Neural cell (in vitro differentiated cells): ENCODE measurements around the gene PHPT1. TPM values are rescaled to one million over a fixed set of nuclear protein-coding genes. Genes with fewer than 3 reads are reported as not detected.

Source experiments
- H2AFZ ChIP-seq: fragments of 200-600, 300-800 bp; sonication (generic), shearing (Covaris generic); 2 replicates; pipeline ENCODE4 v1.6.0; 2014; ENCODE audit warnings: low read depth, mild to moderate bottlenecking, antibody characterized with exemption, low read length, moderate library complexity
- H3F3A ChIP-seq: fragments of 200-600 bp; shearing (Covaris generic); 2 replicates; pipeline ENCODE4 v1.6.1; 2016; ENCODE audit warnings: mild to moderate bottlenecking, moderate library complexity, mixed read lengths, antibody characterized with exemption, low read length; ENCODE audit not compliant: insufficient read depth, poor library complexity, severe bottlenecking
- H3K27ac ChIP-seq: fragments of 200-600, 300-800 bp; sonication (generic), shearing (Covaris generic); 2 replicates; pipeline ENCODE4 v1.5.1; 2014; ENCODE audit warnings: mild to moderate bottlenecking, low read length, moderate library complexity
- H3K27me3 ChIP-seq: fragments of 300-800, 200-600 bp; sonication (generic), shearing (Covaris generic); 2 replicates; pipeline ENCODE4 v1.6.0; 2014; ENCODE audit warnings: mild to moderate bottlenecking, low read depth, low read length, moderate library complexity; ENCODE audit not compliant: insufficient read depth
- H3K36me3 ChIP-seq: fragments of 300-800, 200-600 bp; sonication (generic), shearing (Covaris generic); 2 replicates; pipeline ENCODE4 v1.5.1; 2014; ENCODE audit warnings: mild to moderate bottlenecking, antibody characterized with exemption, low read length, moderate library complexity; ENCODE audit not compliant: insufficient read depth
- H3K4me2 ChIP-seq: fragments of 300-800, 200-600 bp; sonication (generic), shearing (Covaris generic); 2 replicates; pipeline ENCODE4 v1.6.0; 2014; ENCODE audit warnings: mild to moderate bottlenecking, low read length
- H3K4me3 ChIP-seq: fragments of 300-800, 200-600 bp; sonication (generic), shearing (Covaris generic); 2 replicates; pipeline ENCODE4 v1.5.1; 2014; ENCODE audit warnings: mild to moderate bottlenecking, low read length, moderate library complexity
- H3K79me2 ChIP-seq: fragments of 200-600 bp; shearing (Covaris generic); replicated peaks from 2 replicates; pipeline ENCODE4 v1.6.0; 2014; ENCODE audit warnings: mild to moderate bottlenecking, low read length, moderate library complexity; ENCODE audit not compliant: insufficient read depth
- H3K9ac ChIP-seq: fragments of 300-800, 200-600 bp; sonication (generic), shearing (Covaris generic); 2 replicates; pipeline ENCODE4 v1.6.1; 2016; ENCODE audit warnings: mild to moderate bottlenecking, low read length, mixed read lengths
- H3K9me2 ChIP-seq: fragments of 200-600 bp; shearing (Covaris generic); 2 replicates; pipeline ENCODE4 v1.6.1; 2016; ENCODE audit warnings: mild to moderate bottlenecking, low read length, mixed read lengths; ENCODE audit not compliant: insufficient read depth
- H3K9me3 ChIP-seq: fragments of 200-600, 300-800 bp; sonication (generic), shearing (Covaris generic); 2 replicates; pipeline ENCODE4 v1.6.1; 2016; ENCODE audit warnings: mild to moderate bottlenecking, mixed run types, low read length, moderate library complexity, mixed read lengths
- H4K20me1 ChIP-seq: fragments of 200-600 bp; shearing (Covaris generic); 2 replicates; pipeline ENCODE4 v1.6.1; 2016; ENCODE audit warnings: mild to moderate bottlenecking, mixed run types; ENCODE audit not compliant: insufficient read depth
- CTCF ChIP-seq: fragments of 450-650 bp; IDR thresholded peaks from 2 replicates; pipeline ENCODE4 v1.5.1; 2014; ENCODE audit warnings: antibody characterized with exemption, mild to moderate bottlenecking, moderate library complexity; ENCODE audit not compliant: poor library complexity, severe bottlenecking
- EP300 ChIP-seq: fragments of 450-650 bp; conservative IDR thresholded peaks from 2 replicates; pipeline ENCODE4 v1.6.1; 2014; ENCODE audit warnings: antibody characterized with exemption, mild to moderate bottlenecking, moderate library complexity; ENCODE audit not compliant: poor library complexity, severe bottlenecking
- EZH2 ChIP-seq: fragments of 200-600, 300-800 bp; shearing (Covaris generic), sonication (generic); IDR thresholded peaks from 2 replicates; pipeline ENCODE4 v1.6.1; 2014; ENCODE audit warnings: antibody characterized with exemption, low read length, borderline replicate concordance, mild to moderate bottlenecking; ENCODE audit not compliant: insufficient read depth, poor library complexity, severe bottlenecking
- MXI1 ChIP-seq: fragments of 450-650 bp; conservative IDR thresholded peaks from 2 replicates; pipeline ENCODE4 v1.6.1; 2014; ENCODE audit warnings: antibody characterized with exemption, mild to moderate bottlenecking; ENCODE audit not compliant: poor library complexity, severe bottlenecking
- POLR2AphosphoS5 ChIP-seq: IDR thresholded peaks from 2 replicates; pipeline ENCODE4 v1.6.1; 2012
- RAD21 ChIP-seq: fragments of 450-650 bp; conservative IDR thresholded peaks from 2 replicates; pipeline ENCODE4 v1.6.1; 2014; ENCODE audit warnings: antibody characterized with exemption, mild to moderate bottlenecking, moderate library complexity
- SMC3 ChIP-seq: fragments of 450-650 bp; conservative IDR thresholded peaks from 2 replicates; pipeline ENCODE4 v1.6.1; 2014; ENCODE audit warnings: antibody characterized with exemption, mild to moderate bottlenecking, moderate library complexity; ENCODE audit not compliant: poor library complexity
- TAF1 ChIP-seq: IDR thresholded peaks from 2 replicates; pipeline ENCODE4 v1.6.1; 2012; ENCODE audit warnings: low read depth
- polyA plus RNA-seq: library from polyadenylated mRNA; depleted of rRNA; stranded (reverse); fragments of >200 nt; gene quantifications from 2 replicates; pipeline ENCODE4 v1.2.3, GENCODE V29; 2014
- TF ChIP-seq, protein P1 (sequence below): IDR thresholded peaks from 2 replicates; pipeline ENCODE4 v1.6.1; 2012; ENCODE audit warnings: borderline replicate concordance

Gene PHPT1
- polyA plus RNA-seq, 1 donor from 2014 or later: 279 TPM

DNA sequence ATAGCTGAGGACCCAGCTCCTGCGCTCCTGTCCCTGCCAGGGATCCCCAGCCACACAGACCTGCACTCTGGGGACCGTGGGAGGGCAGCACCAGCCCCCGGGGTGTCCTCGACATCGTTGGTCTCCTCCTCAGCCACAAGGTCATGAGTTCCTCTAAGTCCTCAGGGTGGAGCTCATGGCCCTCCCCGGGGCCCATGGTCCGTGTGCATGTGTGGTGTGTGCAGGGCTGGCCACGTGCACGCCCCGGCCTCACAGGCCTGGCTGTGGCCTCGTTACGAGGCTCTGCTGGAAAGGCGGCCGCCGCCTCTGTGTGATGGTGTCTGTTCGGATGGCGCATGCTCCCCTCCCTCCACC lies 23.0 kb upstream of the PHPT1 start:
- no peak overlapping the region for H2AFZ ChIP-seq
- peaks cover 7% of the 10 kb centered on the region for H3K36me3 ChIP-seq
- no peak overlapping the region for H3K27ac ChIP-seq
- TF ChIP-seq MXI1 (no peak), TAF1 (no peak), SMC3 (no peak), EP300 (no peak), POLR2AphosphoS5 (no peak), EZH2 (no peak), CTCF (no peak), RAD21 (no peak)
- TF ChIP-seq, protein P1, sequence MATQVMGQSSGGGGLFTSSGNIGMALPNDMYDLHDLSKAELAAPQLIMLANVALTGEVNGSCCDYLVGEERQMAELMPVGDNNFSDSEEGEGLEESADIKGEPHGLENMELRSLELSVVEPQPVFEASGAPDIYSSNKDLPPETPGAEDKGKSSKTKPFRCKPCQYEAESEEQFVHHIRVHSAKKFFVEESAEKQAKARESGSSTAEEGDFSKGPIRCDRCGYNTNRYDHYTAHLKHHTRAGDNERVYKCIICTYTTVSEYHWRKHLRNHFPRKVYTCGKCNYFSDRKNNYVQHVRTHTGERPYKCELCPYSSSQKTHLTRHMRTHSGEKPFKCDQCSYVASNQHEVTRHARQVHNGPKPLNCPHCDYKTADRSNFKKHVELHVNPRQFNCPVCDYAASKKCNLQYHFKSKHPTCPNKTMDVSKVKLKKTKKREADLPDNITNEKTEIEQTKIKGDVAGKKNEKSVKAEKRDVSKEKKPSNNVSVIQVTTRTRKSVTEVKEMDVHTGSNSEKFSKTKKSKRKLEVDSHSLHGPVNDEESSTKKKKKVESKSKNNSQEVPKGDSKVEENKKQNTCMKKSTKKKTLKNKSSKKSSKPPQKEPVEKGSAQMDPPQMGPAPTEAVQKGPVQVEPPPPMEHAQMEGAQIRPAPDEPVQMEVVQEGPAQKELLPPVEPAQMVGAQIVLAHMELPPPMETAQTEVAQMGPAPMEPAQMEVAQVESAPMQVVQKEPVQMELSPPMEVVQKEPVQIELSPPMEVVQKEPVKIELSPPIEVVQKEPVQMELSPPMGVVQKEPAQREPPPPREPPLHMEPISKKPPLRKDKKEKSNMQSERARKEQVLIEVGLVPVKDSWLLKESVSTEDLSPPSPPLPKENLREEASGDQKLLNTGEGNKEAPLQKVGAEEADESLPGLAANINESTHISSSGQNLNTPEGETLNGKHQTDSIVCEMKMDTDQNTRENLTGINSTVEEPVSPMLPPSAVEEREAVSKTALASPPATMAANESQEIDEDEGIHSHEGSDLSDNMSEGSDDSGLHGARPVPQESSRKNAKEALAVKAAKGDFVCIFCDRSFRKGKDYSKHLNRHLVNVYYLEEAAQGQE: no peak
- no peak overlapping the region for H3K9ac ChIP-seq
- H3K27me3 ChIP-seq: no peaks in the 10 kb centered on the region
- no peak overlapping the region for H3K4me2 ChIP-seq
- no peaks in the 10 kb centered on the region for H3K79me2 ChIP-seq
- no peaks in the 10 kb centered on the region for H3K9me2 ChIP-seq
- no peak overlapping the region for H3K4me3 ChIP-seq
- H4K20me1 ChIP-seq: no peaks in the 10 kb centered on the region
- no peaks in the 10 kb centered on the region for H3K9me3 ChIP-seq
- no peaks in the 10 kb centered on the region for H3F3A ChIP-seq

DNA sequence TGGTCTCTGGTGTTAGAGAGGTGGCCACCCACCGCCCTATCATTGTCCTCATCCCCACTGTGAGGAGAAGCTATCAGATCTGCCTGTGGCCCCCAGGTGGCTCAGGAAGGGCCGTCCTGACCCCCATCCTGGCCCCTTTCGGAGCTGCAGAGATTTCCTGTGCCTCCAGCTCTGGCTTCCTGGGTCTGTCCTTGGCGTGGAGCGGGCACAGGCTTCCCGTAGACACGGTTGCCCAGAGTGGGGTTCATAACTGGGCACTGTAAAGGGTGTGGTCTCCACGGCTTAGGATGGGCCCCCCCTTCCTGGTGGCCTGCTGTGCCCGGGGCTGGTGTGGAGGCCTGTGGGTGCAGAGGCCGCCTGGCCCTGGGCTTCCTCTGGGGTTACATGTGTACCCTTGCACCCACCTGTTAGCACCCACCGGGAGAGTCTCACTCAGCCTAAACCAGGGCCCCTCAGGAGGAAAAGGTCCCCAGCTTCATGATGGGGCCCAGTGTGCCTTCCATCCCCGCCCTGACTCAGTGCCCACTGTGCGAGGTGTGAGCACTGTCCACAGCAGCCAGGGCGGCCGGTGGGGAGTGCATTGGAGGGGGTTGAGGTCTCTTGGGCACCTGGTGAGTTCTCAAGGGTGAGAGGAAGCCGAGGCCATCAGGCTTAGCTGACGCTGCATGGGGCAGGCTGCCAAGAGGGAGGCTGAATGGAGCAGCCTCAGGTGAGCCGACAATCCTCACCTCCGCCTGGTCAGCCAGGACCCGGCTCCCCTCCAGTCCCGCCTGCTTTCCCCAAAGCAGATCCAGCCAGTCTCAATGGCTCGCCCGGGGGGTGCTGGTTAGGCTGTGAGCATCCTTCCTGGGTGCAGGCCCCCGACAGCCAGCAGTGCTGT lies 22.3 kb upstream of the PHPT1 start:
- Histone ChIP-seq H3K79me2 (no peaks in the 10 kb centered on the region), H3F3A (no peaks in the 10 kb centered on the region), H3K9ac (no peak overlapping the region), H3K36me3 (peaks cover 7% of the 10 kb centered on the region), H3K27me3 (no peaks in the 10 kb centered on the region), H3K9me2 (no peaks in the 10 kb centered on the region), H3K4me2 (no peak overlapping the region), H2AFZ (no peak overlapping the region), H3K4me3 (no peak overlapping the region), H3K27ac (no peak overlapping the region), H4K20me1 (no peaks in the 10 kb centered on the region), H3K9me3 (no peaks in the 10 kb centered on the region)
- TF ChIP-seq SMC3 (no peak), CTCF (no peak), EP300 (no peak), EZH2 (no peak), RAD21 (no peak), POLR2AphosphoS5 (no peak), MXI1 (no peak), TAF1 (no peak)
- TF ChIP-seq, protein P1: no peak
